Sciatic nerve (tissue), 2 donors: ENCODE measurements around the gene USF3. TPM values are rescaled to one million over a fixed set of nuclear protein-coding genes. Genes with fewer than 3 reads are reported as not detected.

Source experiments
- ATAC-seq: fragments of 200-7000 bp; cut with Tn5 transposase; one replicate; pipeline ENCODE4 v1.9.1; 2020; ENCODE audit warnings: mild to moderate bottlenecking, moderate library complexity
- DNase-seq: peaks from one replicate; pipeline ENCODE4 v3.0.0-alpha.2; 2020; ENCODE audit warnings: low spot score
- intact Hi-C: fragments of 100-400 bp; cut with DNase I; formaldehyde crosslinking; loops from one replicate; pipeline ENCODE4 v1.14.2; 2022
- total RNA-seq: library from RNA; stranded (reverse); fragmentation: NEBNext Ultra II Directional; extraction: Animal tissue kit (Norgen Biotek cat#: 25700); gene quantifications from one replicate; pipeline ENCODE4 v1.2.1, GENCODE V29; 2021
- donor health status: DM: no; HTN: no; CAD: no.
- donor health status: DM: no; HTN: no; CAD: no.

USF3 gene
- total RNA-seq, 1 donor from 2014 or later = 21.6 TPM

- intact Hi-C loops = no loop called here
- DNase-seq (no peak), ATAC-seq (no peak)
Measured at GRCh38 chr3:113628316-113628715, 68.1 kb downstream of the USF3 start.

- intact Hi-C loops = no loop called here
- peak; percentile 84 for ATAC-seq
- peak; percentile 62 for DNase-seq
Measured at GRCh38 chr3:113626503-113627371, 69.7 kb downstream of the USF3 start.

GRCh38 chr3:113625834-113626233, 70.6 kb downstream of the USF3 start:
- ATAC-seq (no peak), DNase-seq (no peak)
- intact Hi-C loops = no loop called here

GRCh38 chr3:113623811-113624210, 72.6 kb downstream of the USF3 start:
- ATAC-seq (no peak), DNase-seq (no peak)
- intact Hi-C loops = no loop called here

- intact Hi-C loops = no loop called here
- no peak for DNase-seq
- ATAC-seq = peak; percentile 55
Measured at GRCh38 chr3:113623324-113623723, 73.1 kb downstream of the USF3 start.

- intact Hi-C loops = no loop called here
- no peak for ATAC-seq
Measured at GRCh38 chr3:113620091-113620490, 76.4 kb downstream of the USF3 start.

GRCh38 chr3:113617726-113618125, 78.7 kb downstream of the USF3 start:
- intact Hi-C loops = no loop called here
- ATAC-seq (no peak), DNase-seq (no peak)

More at GRCh38 chr3:113620091-113620490, 76.4 kb downstream of the USF3 start:
- no peak for DNase-seq

GRCh38 chr3:113615976-113616375, 80.5 kb downstream of the USF3 start:
- ATAC-seq = peak; percentile 70

GRCh38 chr3:113614402-113614801, 82.0 kb downstream of the USF3 start:
- DNase-seq (no peak), ATAC-seq (peak; percentile 82)
- intact Hi-C loops = no loop called here

More at GRCh38 chr3:113615976-113616375, 80.5 kb downstream of the USF3 start:
- intact Hi-C loops = no loop called here
- DNase-seq = no peak

- intact Hi-C loops = no loop called here
- DNase-seq (no peak), ATAC-seq (no peak)
Measured at GRCh38 chr3:113607219-113607596, 89.2 kb downstream of the USF3 start.

- DNase-seq (no peak), ATAC-seq (no peak)
- intact Hi-C loops = no loop called here
Measured at GRCh38 chr3:113606539-113607218, 89.8 kb downstream of the USF3 start.

GRCh38 chr3:113602836-113603235, 93.6 kb downstream of the USF3 start:
- ATAC-seq = no peak
- intact Hi-C loops = no loop called here

GRCh38 chr3:113602256-113602655, 94.2 kb downstream of the USF3 start:
- no peak for ATAC-seq
- intact Hi-C loops = no loop called here
- no peak for DNase-seq

More at GRCh38 chr3:113602836-113603235, 93.6 kb downstream of the USF3 start:
- DNase-seq = no peak

- no peak for DNase-seq
- ATAC-seq = no peak
- intact Hi-C loops = no loop called here
Measured at GRCh38 chr3:113601240-113601639, 95.2 kb downstream of the USF3 start.

- ATAC-seq = peak; percentile 53
- no peak for DNase-seq
- intact Hi-C loops = no loop called here
Measured at GRCh38 chr3:113600418-113601182, 95.8 kb downstream of the USF3 start.

Other genes with a start within 250 kb of the USF3 start
- 24.9 TPM for gene SPICE1, start 181.5 kb downstream of the USF3 start, total RNA-seq
- 4.5 TPM for gene SIDT1, start 164.1 kb downstream of the USF3 start, total RNA-seq
- gene NAA50, start 49.6 kb upstream of the USF3 start, total RNA-seq = 75.7 TPM
- 48.6 TPM for gene ATP6V1A, start 50.4 kb upstream of the USF3 start, total RNA-seq
- 3.0 TPM for gene GRAMD1C, start 142.1 kb upstream of the USF3 start, total RNA-seq